H1 (cell line): Measurements from ENCODE around the gene SHROOM3. TPM values are rescaled to one million over a fixed set of nuclear protein-coding genes. Genes with fewer than 3 reads are reported as not detected.

ENCODE experiments used
- ATF3 ChIP-seq: IDR thresholded peaks from 2 replicates; pipeline ENCODE4 v1.6.1; 2011; ENCODE audit warnings: low read depth, mild to moderate bottlenecking, low read length; ENCODE audit not compliant: insufficient read depth
- BCL11A ChIP-seq, 2 experiments: IDR thresholded peaks; one replicate each; pipeline ENCODE4 v1.6.1; 2011; ENCODE audit warnings: low read depth in 2 of 2, low read length in 2 of 2, mild to moderate bottlenecking in 2 of 2
- CREB1 ChIP-seq: IDR thresholded peaks from 2 replicates; pipeline ENCODE4 v1.6.1; 2012; ENCODE audit warnings: inconsistent platforms
- RAD21 ChIP-seq, 2 experiments: IDR thresholded peaks in 1 of 2; conservative IDR thresholded peaks in 1 of 2; 2 replicates each; pipeline ENCODE4 v1.6.1; 2011; ENCODE audit warnings: low read depth in 2 of 2, low read length in 2 of 2, improper control_type of control experiment in 1 of 2, inconsistent platforms in 1 of 2, mild to moderate bottlenecking in 1 of 2, moderate library complexity in 1 of 2
- YY1 ChIP-seq: IDR thresholded peaks from 2 replicates; pipeline ENCODE4 v1.6.1; 2011; ENCODE audit warnings: low read depth, mild to moderate bottlenecking, low read length
- polyA plus RNA-seq, 7 experiments: library from polyadenylated mRNA; depleted of rRNA in 3 of 7; stranded (reverse) in 5 of 7; unstranded in 2 of 7; fragments of >200 nt in 5 of 7; fragments of 200-250 nt in 2 of 7; gene quantifications; 1 replicate in 5 of 7; 2 replicates in 1 of 7; 4 replicates in 1 of 7; pipeline versions ENCODE4 v1.2.1 to v1.2.3, GENCODE V29; 2011 to 2013; ENCODE audit warnings: missing spikeins in 2 of 7, mixed read lengths in 2 of 7
- total RNA-seq: library from RNA; stranded (reverse); fragmentation: NEBNext Ultra II Directional; extraction: Animal tissue kit (Norgen Biotek cat#: 25700); gene quantifications from 2 replicates; pipeline ENCODE4 v1.2.1, GENCODE V29; 2021

SHROOM3 gene
- total and polyA plus RNA-seq, 2 of the 8 experiments (the other 6 are each of a cell fraction or from before 2014, with no cell fraction given): 15.8 to 34.0 TPM

GRCh38 chr4:76799718-76800117, 364.7 kb downstream of the SHROOM3 start (continued):
- TF ChIP-seq RAD21 (IDR thresholded peaks at IDR 0.05 in 1 of 2, conservative IDR thresholded peaks at IDR 0.05 in 1 of 2; ENCODE audit: low read depth in 2 of 2, low read length in 2 of 2) (no peak), ATF3 (no peak), CREB1 (no peak), YY1 (no peak), BCL11A (IDR thresholded peaks at IDR 0.05; ENCODE audit: low read depth in 2 of 2, low read length in 2 of 2) (no peak)
